ENCODE measurements around the gene MLXIP. TPM values are rescaled to one million over a fixed set of nuclear protein-coding genes. Genes with fewer than 3 reads are reported as not detected.

MLXIP gene
- total RNA-seq, 1 donor from 2014 or later = 39.8 TPM

- no peak for TF ChIP-seq CTCF (conservative IDR thresholded peaks at IDR 0.05)
- Mint-ChIP-seq H3K4me3 (no peak overlapping the region), H3K36me3 (ENCODE audit: low read depth) (peaks cover 7% of the 10 kb centered on the region), H3K27ac (ENCODE audit: unreplicated experiment) (no peak overlapping the region), H3K4me1 (no peaks in the 10 kb centered on the region), H3K9me3 (no peaks in the 10 kb centered on the region), H3K27me3 (ENCODE audit: low read depth) (no peaks in the 10 kb centered on the region)
- no peak for DNase-seq (ENCODE audit: low read depth, low spot score)
Measured at GRCh38 chr12:122042910-122043309, 35.6 kb upstream of the MLXIP start.

GRCh38 chr12:122043476-122043875 lies 35.1 kb upstream of the MLXIP start:
- no peaks in the 10 kb centered on the region for H3K9me3 Mint-ChIP-seq
- H3K4me3 Mint-ChIP-seq = no peak overlapping the region
- no peak for TF ChIP-seq CTCF (conservative IDR thresholded peaks at IDR 0.05)
- H3K4me1 Mint-ChIP-seq = no peaks in the 10 kb centered on the region
- H3K36me3 Mint-ChIP-seq (ENCODE audit: low read depth) = peaks cover 7% of the 10 kb centered on the region
- DNase-seq (ENCODE audit: low read depth, low spot score) = no peak
- no peaks in the 10 kb centered on the region for H3K27me3 Mint-ChIP-seq (ENCODE audit: low read depth)
- H3K27ac Mint-ChIP-seq (ENCODE audit: unreplicated experiment) = no peak overlapping the region

- Mint-ChIP-seq H3K27ac (ENCODE audit: unreplicated experiment) (no peak overlapping the region), H3K4me1 (no peaks in the 10 kb centered on the region), H3K9me3 (no peaks in the 10 kb centered on the region), H3K4me3 (no peak overlapping the region), H3K36me3 (ENCODE audit: low read depth) (peaks cover 7% of the 10 kb centered on the region), H3K27me3 (ENCODE audit: low read depth) (no peaks in the 10 kb centered on the region)
- no peak for DNase-seq (ENCODE audit: low read depth, low spot score)
- TF ChIP-seq CTCF (conservative IDR thresholded peaks at IDR 0.05) = no peak
Measured at GRCh38 chr12:122045262-122045661, 33.3 kb upstream of the MLXIP start.

DNA sequence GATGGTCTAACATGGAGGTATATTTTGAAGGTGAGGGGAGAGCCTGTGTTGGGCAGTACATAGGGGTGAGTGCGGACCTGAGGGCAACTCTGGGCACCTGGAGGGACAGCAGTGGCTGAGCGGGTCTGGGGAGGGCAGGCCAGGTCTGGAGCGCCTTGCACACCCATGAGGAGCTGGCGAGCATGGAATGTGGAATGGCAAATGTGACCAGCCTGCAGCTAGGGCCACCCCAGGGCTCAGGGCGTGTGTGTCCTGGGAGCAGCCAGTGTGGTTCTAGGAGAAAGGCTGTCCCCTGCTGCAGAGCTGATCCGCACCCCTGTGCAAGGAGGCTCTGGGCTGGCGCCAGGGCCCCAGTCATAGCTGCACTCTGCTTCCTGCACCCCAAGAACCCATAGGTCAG lies 32.4 kb upstream of the MLXIP start:
- Mint-ChIP-seq H3K4me1 (no peaks in the 10 kb centered on the region), H3K9me3 (no peaks in the 10 kb centered on the region), H3K27ac (ENCODE audit: unreplicated experiment) (no peak overlapping the region), H3K27me3 (ENCODE audit: low read depth) (no peaks in the 10 kb centered on the region), H3K36me3 (ENCODE audit: low read depth) (peaks cover 7% of the 10 kb centered on the region), H3K4me3 (no peak overlapping the region)
- no peak for DNase-seq (ENCODE audit: low read depth, low spot score)
- no peak for TF ChIP-seq CTCF (conservative IDR thresholded peaks at IDR 0.05)

DNA sequence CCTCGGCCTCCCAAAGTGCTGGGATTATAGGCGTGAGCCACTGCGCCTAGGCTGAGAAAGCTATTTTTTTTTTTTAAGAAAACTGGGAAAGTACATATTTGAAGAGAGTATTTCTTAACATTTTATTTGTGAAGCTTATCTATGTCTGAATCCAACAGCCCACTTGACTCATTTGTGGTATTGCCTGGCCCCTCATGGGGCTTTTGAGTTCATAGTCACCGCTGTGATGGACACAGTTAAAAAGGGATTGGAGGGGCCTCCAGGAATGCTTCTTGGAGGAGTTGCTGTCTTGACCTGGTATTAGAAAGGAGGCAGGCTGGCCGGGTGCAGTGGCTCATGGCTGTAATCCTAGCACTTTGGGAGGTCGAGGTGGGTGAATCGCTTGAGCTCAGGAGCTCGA lies 30.4 kb upstream of the MLXIP start:
- Mint-ChIP-seq H3K36me3 (ENCODE audit: low read depth) (peaks cover 7% of the 10 kb centered on the region), H3K4me1 (no peaks in the 10 kb centered on the region), H3K4me3 (no peak overlapping the region), H3K27ac (ENCODE audit: unreplicated experiment) (no peak overlapping the region), H3K27me3 (ENCODE audit: low read depth) (no peaks in the 10 kb centered on the region), H3K9me3 (no peaks in the 10 kb centered on the region)
- no peak for DNase-seq (ENCODE audit: low read depth, low spot score)
- no peak for TF ChIP-seq CTCF (conservative IDR thresholded peaks at IDR 0.05)

- H3K9me3 Mint-ChIP-seq = no peaks in the 10 kb centered on the region
- no peak for TF ChIP-seq CTCF (conservative IDR thresholded peaks at IDR 0.05)
- no peaks in the 10 kb centered on the region for H3K4me1 Mint-ChIP-seq
- H3K4me3 Mint-ChIP-seq = no peak overlapping the region
- H3K27me3 Mint-ChIP-seq (ENCODE audit: low read depth) = no peaks in the 10 kb centered on the region
- DNase-seq (ENCODE audit: low read depth, low spot score) = no peak
- no peak overlapping the region for H3K27ac Mint-ChIP-seq (ENCODE audit: unreplicated experiment)
- H3K36me3 Mint-ChIP-seq (ENCODE audit: low read depth) = peaks cover 9% of the 10 kb centered on the region
Measured at GRCh38 chr12:122049827-122050226, 28.7 kb upstream of the MLXIP start.

All from neural crest cell (in vitro differentiated cells).